OCI-LY1 (cell line): ENCODE measurements around the gene ITGA5.

ENCODE experiments used
- H2AFZ ChIP-seq: fragments of 200-600 bp; sonication (generic), shearing (Covaris generic); 2 replicates; pipeline ENCODE4 v1.6.0; 2014; ENCODE audit warnings: antibody characterized with exemption, mild to moderate bottlenecking, low read length
- H3F3A ChIP-seq: fragments of 200-600 bp; sonication (generic), shearing (Covaris generic); 2 replicates; pipeline ENCODE4 v1.6.0; 2014; ENCODE audit warnings: mild to moderate bottlenecking, antibody characterized with exemption, low read length, moderate library complexity; ENCODE audit not compliant: insufficient read depth
- H3K27ac ChIP-seq: fragments of 200-600 bp; sonication (generic); 2 replicates; pipeline ENCODE4 v1.5.1; 2014; ENCODE audit warnings: low read length, mixed run types, mild to moderate bottlenecking, low read depth; ENCODE audit not compliant: poor library complexity, severe bottlenecking
- H3K27me3 ChIP-seq: fragments of 200-600 bp; sonication (generic); 2 replicates; pipeline ENCODE4 v1.6.0; 2014; ENCODE audit warnings: antibody characterized with exemption, mild to moderate bottlenecking, low read length, moderate library complexity; ENCODE audit not compliant: insufficient read depth
- H3K36me3 ChIP-seq: fragments of 200-600 bp; sonication (generic); 2 replicates; pipeline ENCODE4 v1.6.1; 2014; ENCODE audit warnings: mild to moderate bottlenecking, antibody characterized with exemption, low read length, moderate library complexity, mixed read lengths; ENCODE audit not compliant: insufficient read depth
- H3K4me1 ChIP-seq: fragments of 200-600 bp; sonication (generic); 2 replicates; pipeline ENCODE4 v1.5.1; 2014; ENCODE audit warnings: mild to moderate bottlenecking, low read length, moderate library complexity; ENCODE audit not compliant: insufficient read depth, severe bottlenecking
- H3K4me2 ChIP-seq: fragments of 200-600 bp; sonication (generic), shearing (Covaris generic); 2 replicates; pipeline ENCODE4 v1.6.1; 2014; ENCODE audit warnings: low read length
- H3K4me3 ChIP-seq: fragments of 200-600 bp; sonication (generic); 2 replicates; pipeline ENCODE4 v1.5.1; 2014; ENCODE audit warnings: low read length, low read depth, mild to moderate bottlenecking, mixed read lengths; ENCODE audit not compliant: poor library complexity, severe bottlenecking
- H3K79me2 ChIP-seq: fragments of 200-600 bp; shearing (Covaris generic); 2 replicates; pipeline ENCODE4 v1.6.1; 2016; ENCODE audit warnings: mixed run types, low read length, mixed read lengths; ENCODE audit not compliant: insufficient read depth
- H3K9ac ChIP-seq: fragments of 200-600 bp; sonication (generic), shearing (Covaris generic); 2 replicates; pipeline ENCODE4 v1.6.1; 2014; ENCODE audit warnings: mild to moderate bottlenecking, low read length, mixed read lengths
- H3K9me2 ChIP-seq: fragments of 200-600 bp; sonication (generic), shearing (Covaris generic); 2 replicates; pipeline ENCODE4 v1.6.1; 2014; ENCODE audit warnings: low read depth, mild to moderate bottlenecking, low read length, mixed read lengths
- H3K9me3 ChIP-seq: fragments of 200-600 bp; shearing (Covaris generic); 2 replicates; pipeline ENCODE4 v1.6.1; 2014; ENCODE audit warnings: low read length, mixed read lengths
- H4K20me1 ChIP-seq: fragments of 200-600 bp; sonication (generic), shearing (Covaris generic); 2 replicates; pipeline ENCODE4 v1.6.0; 2016; ENCODE audit warnings: mild to moderate bottlenecking, low read length; ENCODE audit not compliant: insufficient read depth
- EZH2 ChIP-seq: fragments of 200-600 bp; sonication (generic), shearing (Covaris generic); IDR thresholded peaks from 2 replicates; pipeline ENCODE4 v1.8.0; 2017; ENCODE audit warnings: borderline replicate concordance, mixed run types, mild to moderate bottlenecking, antibody characterized with exemption, low read length, moderate library complexity, mixed read lengths
- TF ChIP-seq, protein P1 (sequence below): fragments of 200-600 bp; sonication (generic), shearing (Covaris generic); IDR thresholded peaks from 2 replicates; pipeline ENCODE4 v1.5.1; 2017; ENCODE audit warnings: mild to moderate bottlenecking, antibody characterized with exemption, low read length, moderate library complexity, mixed read lengths

The ITGA5 gene

DNA sequence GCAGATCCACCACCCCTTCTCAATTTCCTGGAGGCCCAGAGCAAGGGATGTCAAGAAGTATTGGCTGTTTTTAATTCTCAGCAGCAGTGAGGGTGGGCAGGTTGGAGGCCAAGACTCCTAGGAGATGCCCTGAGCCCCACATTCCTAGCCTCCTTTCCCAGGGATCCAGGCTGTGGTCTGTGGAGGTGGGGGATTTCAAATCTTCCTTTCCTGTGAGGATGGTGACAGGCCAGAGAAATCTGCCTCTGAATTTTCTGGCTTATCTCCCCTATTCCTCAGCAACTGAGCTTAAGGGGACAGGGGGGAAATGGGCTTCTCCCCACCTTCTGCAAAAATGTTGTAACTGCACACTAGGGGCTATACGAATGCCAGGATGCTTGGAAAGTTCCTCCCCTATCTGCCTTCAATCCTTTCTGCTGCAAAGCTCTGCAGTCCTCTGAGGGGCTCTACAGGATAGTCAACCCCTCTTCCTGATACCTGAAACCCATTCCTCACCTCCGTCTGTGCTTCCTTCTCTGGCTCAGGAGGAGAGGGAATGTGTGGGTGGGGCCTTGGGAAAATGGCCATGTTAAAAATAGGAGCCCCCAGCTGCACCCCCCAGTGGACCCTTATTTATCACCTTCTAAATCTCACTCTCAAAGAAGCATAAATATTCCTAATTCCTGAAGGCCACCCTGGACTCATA, 61.4 kb downstream of the ITGA5 start:
- Histone ChIP-seq H3K79me2 (no peaks in the 10 kb centered on the region), H3K27ac (peak overlapping the region; percentile 79), H3K9me2 (no peaks in the 10 kb centered on the region), H3K4me3 (peak overlapping the region; percentile 71), H3K4me2 (peak overlapping the region; percentile 96), H4K20me1 (no peaks in the 10 kb centered on the region), H3K27me3 (no peaks in the 10 kb centered on the region), H3K9ac (peak overlapping the region; percentile 81; the same call in 1 of the 2 replicates), H3K4me1 (peaks cover 30% of the 10 kb centered on the region), H3F3A (no peaks in the 10 kb centered on the region), H3K36me3 (no peaks in the 10 kb centered on the region), H2AFZ (no peak overlapping the region), H3K9me3 (no peaks in the 10 kb centered on the region)
- TF ChIP-seq, protein P1, sequence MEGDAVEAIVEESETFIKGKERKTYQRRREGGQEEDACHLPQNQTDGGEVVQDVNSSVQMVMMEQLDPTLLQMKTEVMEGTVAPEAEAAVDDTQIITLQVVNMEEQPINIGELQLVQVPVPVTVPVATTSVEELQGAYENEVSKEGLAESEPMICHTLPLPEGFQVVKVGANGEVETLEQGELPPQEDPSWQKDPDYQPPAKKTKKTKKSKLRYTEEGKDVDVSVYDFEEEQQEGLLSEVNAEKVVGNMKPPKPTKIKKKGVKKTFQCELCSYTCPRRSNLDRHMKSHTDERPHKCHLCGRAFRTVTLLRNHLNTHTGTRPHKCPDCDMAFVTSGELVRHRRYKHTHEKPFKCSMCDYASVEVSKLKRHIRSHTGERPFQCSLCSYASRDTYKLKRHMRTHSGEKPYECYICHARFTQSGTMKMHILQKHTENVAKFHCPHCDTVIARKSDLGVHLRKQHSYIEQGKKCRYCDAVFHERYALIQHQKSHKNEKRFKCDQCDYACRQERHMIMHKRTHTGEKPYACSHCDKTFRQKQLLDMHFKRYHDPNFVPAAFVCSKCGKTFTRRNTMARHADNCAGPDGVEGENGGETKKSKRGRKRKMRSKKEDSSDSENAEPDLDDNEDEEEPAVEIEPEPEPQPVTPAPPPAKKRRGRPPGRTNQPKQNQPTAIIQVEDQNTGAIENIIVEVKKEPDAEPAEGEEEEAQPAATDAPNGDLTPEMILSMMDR: no peak
- no peak for TF ChIP-seq EZH2

DNA sequence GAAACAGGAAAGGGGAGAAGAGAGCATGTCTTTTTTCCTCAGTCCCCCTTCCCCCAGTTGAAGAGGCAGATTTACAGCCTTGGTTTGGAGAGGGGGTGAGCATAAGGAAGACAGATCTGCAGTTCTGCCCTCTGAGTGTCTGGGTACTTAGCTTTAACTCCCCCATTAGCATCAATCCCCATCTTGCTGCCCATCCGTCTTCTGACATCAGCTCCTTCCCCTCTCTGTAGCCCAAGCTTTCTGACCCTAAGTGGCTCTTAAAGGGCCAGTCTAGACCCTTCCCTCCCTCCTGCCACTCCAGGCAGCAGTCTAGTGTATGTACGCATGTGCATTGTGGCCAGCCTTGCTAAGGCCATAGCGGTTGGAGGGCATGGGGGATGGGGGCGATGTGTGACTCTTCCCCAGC, 62.1 kb downstream of the ITGA5 start:
- H3K4me3 ChIP-seq: peak overlapping the region; percentile 71
- no peaks in the 10 kb centered on the region for H3F3A ChIP-seq
- H4K20me1 ChIP-seq: no peaks in the 10 kb centered on the region
- H3K4me2 ChIP-seq: peak overlapping the region; percentile 96
- H3K27me3 ChIP-seq: no peaks in the 10 kb centered on the region
- H3K4me1 ChIP-seq: peaks cover 30% of the 10 kb centered on the region
- no peaks in the 10 kb centered on the region for H3K79me2 ChIP-seq
- H3K9me2 ChIP-seq: no peaks in the 10 kb centered on the region
- peak overlapping the region; percentile 79 for H3K27ac ChIP-seq
- TF ChIP-seq, protein P1: no peak
- no peak for TF ChIP-seq EZH2
- H2AFZ ChIP-seq: no peak overlapping the region
- H3K9me3 ChIP-seq: no peaks in the 10 kb centered on the region
- peak overlapping the region; percentile 81; the same call in 1 of the 2 replicates for H3K9ac ChIP-seq
- H3K36me3 ChIP-seq: no peaks in the 10 kb centered on the region; the same call in 1 of the 2 replicates

DNA sequence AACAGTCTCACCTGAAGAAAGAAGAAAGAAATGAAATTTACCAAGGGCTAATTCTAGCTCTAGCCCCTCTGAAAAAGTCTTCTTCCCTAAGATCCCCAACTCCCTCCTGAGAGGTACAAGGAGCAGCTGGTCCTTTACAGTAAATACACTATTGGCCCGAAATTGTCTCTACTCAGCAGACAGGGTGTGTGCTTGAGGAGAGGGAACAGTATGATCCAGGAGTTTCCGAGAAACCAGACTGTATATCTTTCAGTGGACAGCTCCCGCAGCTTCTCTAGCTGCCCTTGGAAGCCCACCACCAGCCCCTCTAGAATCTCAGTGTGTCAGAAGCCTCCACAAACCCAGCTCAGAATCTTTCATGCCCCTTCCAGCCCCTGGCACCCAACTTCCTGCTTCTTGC, 62.8 kb downstream of the ITGA5 start:
- TF ChIP-seq EZH2: no peak
- TF ChIP-seq, protein P1: no peak
- Histone ChIP-seq H3K9me3 (no peaks in the 10 kb centered on the region), H3K4me3 (no peak overlapping the region), H3K4me1 (peaks cover 30% of the 10 kb centered on the region), H3F3A (no peaks in the 10 kb centered on the region), H3K27me3 (no peaks in the 10 kb centered on the region), H3K79me2 (no peaks in the 10 kb centered on the region), H3K9ac (no peak overlapping the region; the same call in 1 of the 2 replicates), H3K4me2 (peak overlapping the region; percentile 96; the same call in 1 of the 2 replicates), H4K20me1 (no peaks in the 10 kb centered on the region), H3K27ac (peak overlapping the region; percentile 79), H2AFZ (no peak overlapping the region), H3K9me2 (no peaks in the 10 kb centered on the region), H3K36me3 (peaks cover 4% of the 10 kb centered on the region; the same call in 1 of the 2 replicates)
